ENCODE data around the gene TPT1.
"Not testable (repeated sequence)": the region's sequence is repeated elsewhere in the genome, so short reads cannot be mapped to it uniquely, and the experiment has no call there.

- not testable (repeated sequence) for TF ChIP-seq EZH2 (IDR thresholded peaks at IDR 0.05; ENCODE audit: borderline replicate concordance, low read depth, low read length, severe bottlenecking); CTCF (IDR thresholded peaks at IDR 0.05; ENCODE audit: borderline replicate concordance, extremely low read depth, low read length, poor library complexity, severe bottlenecking)
Measured at GRCh38 chr13:45379516-45379915, 38.5 kb upstream of the TPT1 start.

Data from DND-41 (cell line).